ENCODE measurements around the gene RPP14. TPM values are rescaled to one million over a fixed set of nuclear protein-coding genes. Genes with fewer than 3 reads are reported as not detected.

RPP14 gene
- total and polyA plus RNA-seq, 2 donors (not counting 3 experiments of a cell fraction or from before 2014, with no cell fraction given): 11.9 to 18.1 TPM

GRCh38 chr3:58359621-58360020, 53.6 kb downstream of the RPP14 start:
- H4K20me1 ChIP-seq (replicated peaks; ENCODE audit: control insufficient read depth, extremely low read depth, insufficient read depth, low read length): no peaks in the 10 kb centered on the region
- H3K27me3 ChIP-seq (ENCODE audit: control insufficient read depth in 2 of 2, insufficient read depth in 2 of 2, low read length in 2 of 2): no peaks in the 10 kb centered on the region
- H3K36me3 ChIP-seq (ENCODE audit: control insufficient read depth in 2 of 2, extremely low read depth in 1 of 2, insufficient read depth in 2 of 2, low read length in 2 of 2): no peaks in the 10 kb centered on the region
- FAIRE-seq (no peak), DNase-seq (ENCODE audit: low read depth, low spot score) (no peak)
- ChIA-PET CTCF (interaction anchor here (0.8 to 1.0 kb wide), 2 partner anchors 9 to 10 kb away, joined by 3 to 4 read pairs; no protein-coding TSS in a partner anchor), POLR2A (no interaction called here)
- no peak overlapping the region for H3K27ac ChIP-seq (ENCODE audit: insufficient read depth, low read depth, low read length)
- dilution Hi-C loops (cut with MboI; ENCODE audit: extremely low pct_ligation_motif_present, low sequenced_read_pairs) (no loop called here), intact Hi-C loops (cut with micrococcal nuclease) (no loop called here)
- H3K9me3 ChIP-seq (replicated peaks; ENCODE audit: control insufficient read depth, insufficient read depth, low read length): no peaks in the 10 kb centered on the region
- H3K9ac ChIP-seq (replicated peaks; ENCODE audit: extremely low read depth, insufficient read depth, low read length): no peak overlapping the region
- H3K79me2 ChIP-seq (ENCODE audit: control insufficient read depth, insufficient read depth, low read length): no peaks in the 10 kb centered on the region
- BruUV-seq (replicated peaks): no TSS peak
- H3K4me2 ChIP-seq (ENCODE audit: insufficient read depth, low read length): no peak overlapping the region
- TF ChIP-seq MYC (IDR thresholded peaks at IDR 0.05; ENCODE audit: low read depth, low read length) (no peak), POLR2AphosphoS5 (IDR thresholded peaks at IDR 0.05; ENCODE audit: insufficient read depth, low read depth, low read length) (no peak), FOS (IDR thresholded peaks at IDR 0.05; ENCODE audit: borderline replicate concordance, insufficient read depth, low read length) (no peak), EZH2 (IDR thresholded peaks at IDR 0.05; ENCODE audit: borderline replicate concordance, low read depth, low read length, severe bottlenecking) (no peak), POLR2A (IDR thresholded peaks at IDR 0.05; ENCODE audit: low read depth, low read length) (no peak), JUN (IDR thresholded peaks at IDR 0.05; ENCODE audit: borderline replicate concordance, insufficient read depth, insufficient read length, low read depth) (no peak), GATA2 (IDR thresholded peaks at IDR 0.05; ENCODE audit: insufficient read depth, insufficient read length, low read depth, low read length) (no peak), MAX (IDR thresholded peaks at IDR 0.05; ENCODE audit: insufficient read depth, insufficient read length) (no peak)
- TF ChIP-seq, protein P1, sequence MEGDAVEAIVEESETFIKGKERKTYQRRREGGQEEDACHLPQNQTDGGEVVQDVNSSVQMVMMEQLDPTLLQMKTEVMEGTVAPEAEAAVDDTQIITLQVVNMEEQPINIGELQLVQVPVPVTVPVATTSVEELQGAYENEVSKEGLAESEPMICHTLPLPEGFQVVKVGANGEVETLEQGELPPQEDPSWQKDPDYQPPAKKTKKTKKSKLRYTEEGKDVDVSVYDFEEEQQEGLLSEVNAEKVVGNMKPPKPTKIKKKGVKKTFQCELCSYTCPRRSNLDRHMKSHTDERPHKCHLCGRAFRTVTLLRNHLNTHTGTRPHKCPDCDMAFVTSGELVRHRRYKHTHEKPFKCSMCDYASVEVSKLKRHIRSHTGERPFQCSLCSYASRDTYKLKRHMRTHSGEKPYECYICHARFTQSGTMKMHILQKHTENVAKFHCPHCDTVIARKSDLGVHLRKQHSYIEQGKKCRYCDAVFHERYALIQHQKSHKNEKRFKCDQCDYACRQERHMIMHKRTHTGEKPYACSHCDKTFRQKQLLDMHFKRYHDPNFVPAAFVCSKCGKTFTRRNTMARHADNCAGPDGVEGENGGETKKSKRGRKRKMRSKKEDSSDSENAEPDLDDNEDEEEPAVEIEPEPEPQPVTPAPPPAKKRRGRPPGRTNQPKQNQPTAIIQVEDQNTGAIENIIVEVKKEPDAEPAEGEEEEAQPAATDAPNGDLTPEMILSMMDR (IDR thresholded peaks at IDR 0.05; ENCODE audit: extremely low read depth in 1 of 2, insufficient read depth in 1 of 2, low read depth in 1 of 2, low read length in 2 of 2): no peak
- H2AFZ ChIP-seq (ENCODE audit: low read depth, low read length): no peak overlapping the region
- H3K4me3 ChIP-seq (replicated peaks in 1 of 3; ENCODE audit: insufficient read depth in 1 of 3, low read depth in 1 of 3, low read length in 3 of 3): no peak overlapping the region
- no peaks in the 10 kb centered on the region for H3K4me1 ChIP-seq (ENCODE audit: control insufficient read depth, extremely low read depth, insufficient read depth, low read length)
- no peaks in the 10 kb centered on the region for H3K9me1 ChIP-seq (replicated peaks; ENCODE audit: control insufficient read depth, extremely low read depth, insufficient read depth, low read length)

All from endothelial cell of umbilical vein (primary cell).